SKM-1 (cell line): ENCODE data around the gene TBCB.
"Not testable (repeated sequence)": the region's sequence is repeated elsewhere in the genome, so short reads cannot be mapped to it uniquely, and the experiment has no call there.

Experiments used
- DNase-seq: peaks from one replicate; lab custom pipeline; 2025; ENCODE audit not compliant: unreplicated experiment; lab: John Stamatoyannopoulos, UW

Gene TBCB

DNA sequence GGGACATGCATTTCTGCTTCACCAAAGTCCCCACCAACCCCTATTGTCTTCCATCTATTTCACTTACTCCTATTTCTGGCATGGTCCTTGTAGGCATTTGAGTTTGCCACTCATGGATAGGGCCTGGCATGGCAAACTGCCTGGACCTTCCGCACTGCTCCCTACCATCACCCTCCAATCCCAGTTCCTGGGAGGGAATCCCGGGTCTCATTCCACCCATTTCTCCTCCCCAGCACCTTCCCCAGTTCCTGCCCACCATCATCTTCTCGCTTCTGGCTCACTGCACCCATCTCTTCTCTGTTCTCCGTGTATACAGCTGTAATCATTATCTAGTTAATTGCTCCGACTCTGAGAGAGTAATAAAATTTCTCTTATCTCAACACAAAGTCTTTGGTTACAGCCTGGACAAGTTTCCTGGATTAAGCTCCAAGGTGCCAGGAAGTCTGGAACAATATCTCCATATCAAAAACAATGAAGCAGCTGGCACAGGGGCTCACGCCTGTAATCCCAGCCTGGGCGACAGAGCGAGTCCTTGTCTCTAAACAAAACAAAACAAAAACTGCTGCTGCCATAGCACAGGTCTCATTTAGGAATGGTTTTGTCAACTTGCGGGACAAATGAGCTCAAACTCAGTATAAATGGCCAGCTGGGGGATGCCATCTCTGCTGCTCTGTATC, 54.0 kb downstream of the TBCB start:
- DNase-seq = no peak

DNA sequence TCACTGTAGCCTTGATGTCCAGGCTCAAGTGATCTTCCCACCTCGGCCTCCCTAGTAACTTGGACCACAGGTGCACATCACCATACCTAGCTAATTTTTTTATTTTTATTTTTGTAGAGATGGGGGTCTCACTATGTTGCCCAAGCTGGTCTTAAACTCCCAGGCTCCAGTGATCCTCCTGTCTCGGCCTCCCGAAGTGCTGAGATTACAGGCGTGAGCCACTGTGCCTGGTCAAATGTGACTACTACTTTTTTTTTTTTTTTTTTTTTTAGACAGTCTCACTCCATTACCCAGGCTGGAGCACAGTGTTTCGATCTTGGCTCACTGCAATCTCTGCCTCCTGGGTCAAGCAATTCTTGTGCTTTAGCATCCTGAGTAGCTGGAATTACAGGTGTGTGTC, 57.6 kb downstream of the TBCB start:
- no peak for DNase-seq

DNA sequence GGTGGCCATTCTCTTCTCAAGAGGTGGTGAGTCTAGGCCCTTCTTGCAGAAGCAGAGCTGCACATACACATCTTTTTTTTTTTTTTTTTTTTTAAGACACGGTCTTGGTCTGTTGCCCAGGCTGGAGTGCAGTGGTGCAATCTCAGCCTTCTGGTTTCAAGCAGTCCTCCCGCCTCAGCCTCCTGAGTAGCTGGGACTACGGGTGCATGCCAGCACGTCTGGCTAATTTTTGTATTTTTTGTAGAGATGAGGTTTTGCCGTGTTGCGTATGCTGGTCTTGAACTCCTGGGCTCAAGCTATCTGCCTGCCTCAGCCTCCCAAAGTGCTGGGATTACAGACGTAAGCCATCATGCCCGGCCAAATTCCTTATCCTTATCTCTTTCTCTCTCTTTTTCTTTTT, 58.6 kb downstream of the TBCB start:
- not testable (repeated sequence) for DNase-seq
